ENCODE measurements around the gene VAT1L. TPM values are rescaled to one million over a fixed set of nuclear protein-coding genes. Genes with fewer than 3 reads are reported as not detected.

Gene VAT1L
- total RNA-seq, 2 donors from 2014 or later, result 0.53 to 4.1 TPM

DNA sequence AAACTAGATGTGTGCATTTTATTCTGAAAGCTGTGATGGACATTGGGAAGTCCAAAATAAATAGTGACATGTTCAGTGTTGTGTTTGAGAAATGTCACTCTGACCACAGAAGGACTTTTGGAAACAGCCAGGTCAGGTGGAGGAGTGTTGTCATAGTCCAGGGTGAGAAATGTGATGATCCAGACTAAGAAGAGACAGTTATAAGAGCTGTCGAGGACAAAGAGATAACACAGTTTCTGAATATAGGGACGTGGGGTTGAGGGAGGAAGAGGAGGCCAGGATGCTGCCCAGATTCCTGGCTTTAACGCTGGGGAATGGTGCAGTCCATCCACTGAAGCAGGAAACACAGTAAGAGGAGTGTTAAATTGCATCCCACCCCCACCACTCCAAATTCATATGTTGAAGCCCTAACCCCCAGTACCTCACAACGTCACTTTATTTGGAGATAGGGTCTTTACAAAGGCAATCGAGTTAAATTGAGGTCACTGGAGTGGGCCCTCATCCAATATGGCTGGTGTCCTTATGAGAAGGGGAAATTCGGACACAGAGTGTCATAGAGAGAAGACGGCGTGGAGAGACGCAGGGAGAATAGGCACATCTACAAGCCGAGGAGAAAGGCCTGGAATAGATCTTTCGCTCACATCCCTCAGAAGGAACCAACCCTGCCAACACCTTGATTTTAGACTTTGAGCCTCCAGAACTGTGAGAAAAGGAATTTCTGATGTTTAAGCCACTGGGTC lies 71.3 kb downstream of the VAT1L start:
- no peak overlapping the region for H3K27ac ChIP-seq (ENCODE audit: low read depth, low read length)
- Mint-ChIP-seq H3K27me3 (ENCODE audit: insufficient read depth) (no peaks in the 10 kb centered on the region), H3K4me1 (peaks cover 10% of the 10 kb centered on the region), H3K9me3 (no peaks in the 10 kb centered on the region), H3K36me3 (ENCODE audit: low read depth) (no peaks in the 10 kb centered on the region), H3K4me3 (no peak overlapping the region), H3K27ac (no peak overlapping the region)
- no peaks in the 10 kb centered on the region for H3K36me3 ChIP-seq (ENCODE audit: control insufficient read depth, insufficient read depth, low read length)
- 89 to 100% methylated on average over 7 to 11 of the region's 11 CpGs for WGBS, 2 experiments (ENCODE audit: insufficient coverage in 1 of 2, insufficient read length in 1 of 2)
- H3K9me3 ChIP-seq (ENCODE audit: control insufficient read depth, low read length), result no peaks in the 10 kb centered on the region
- DNase-seq, result no peak
- H3K4me1 ChIP-seq (ENCODE audit: control insufficient read depth, insufficient read depth, low read length), result no peaks in the 10 kb centered on the region
- H3K27me3 ChIP-seq (ENCODE audit: control insufficient read depth, insufficient read depth, low read length, poor library complexity, severe bottlenecking), result no peaks in the 10 kb centered on the region
- no peak overlapping the region for H3K4me3 ChIP-seq (ENCODE audit: low read length)
- TF ChIP-seq, protein P1, sequence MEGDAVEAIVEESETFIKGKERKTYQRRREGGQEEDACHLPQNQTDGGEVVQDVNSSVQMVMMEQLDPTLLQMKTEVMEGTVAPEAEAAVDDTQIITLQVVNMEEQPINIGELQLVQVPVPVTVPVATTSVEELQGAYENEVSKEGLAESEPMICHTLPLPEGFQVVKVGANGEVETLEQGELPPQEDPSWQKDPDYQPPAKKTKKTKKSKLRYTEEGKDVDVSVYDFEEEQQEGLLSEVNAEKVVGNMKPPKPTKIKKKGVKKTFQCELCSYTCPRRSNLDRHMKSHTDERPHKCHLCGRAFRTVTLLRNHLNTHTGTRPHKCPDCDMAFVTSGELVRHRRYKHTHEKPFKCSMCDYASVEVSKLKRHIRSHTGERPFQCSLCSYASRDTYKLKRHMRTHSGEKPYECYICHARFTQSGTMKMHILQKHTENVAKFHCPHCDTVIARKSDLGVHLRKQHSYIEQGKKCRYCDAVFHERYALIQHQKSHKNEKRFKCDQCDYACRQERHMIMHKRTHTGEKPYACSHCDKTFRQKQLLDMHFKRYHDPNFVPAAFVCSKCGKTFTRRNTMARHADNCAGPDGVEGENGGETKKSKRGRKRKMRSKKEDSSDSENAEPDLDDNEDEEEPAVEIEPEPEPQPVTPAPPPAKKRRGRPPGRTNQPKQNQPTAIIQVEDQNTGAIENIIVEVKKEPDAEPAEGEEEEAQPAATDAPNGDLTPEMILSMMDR (conservative IDR thresholded peaks at IDR 0.05), result no peak
- no peak overlapping the region for H3K9ac ChIP-seq (ENCODE audit: extremely low read depth, low read length, poor library complexity, severe bottlenecking)

GRCh38 chr16:77860953-77861352 lies 72.6 kb downstream of the VAT1L start:
- no peaks in the 10 kb centered on the region for H3K36me3 Mint-ChIP-seq (ENCODE audit: low read depth)
- no peak overlapping the region for H3K9ac ChIP-seq (ENCODE audit: extremely low read depth, low read length, poor library complexity, severe bottlenecking)
- H3K27ac Mint-ChIP-seq, result no peak overlapping the region
- no peaks in the 10 kb centered on the region for H3K9me3 Mint-ChIP-seq
- WGBS, 2 experiments (ENCODE audit: insufficient coverage in 1 of 2, insufficient read length in 1 of 2), result 94% methylated on average over 3 of the region's 3 CpGs
- H3K4me1 Mint-ChIP-seq, result peaks cover 10% of the 10 kb centered on the region
- no peaks in the 10 kb centered on the region for H3K27me3 ChIP-seq (ENCODE audit: control insufficient read depth, insufficient read depth, low read length, poor library complexity, severe bottlenecking)
- no peak overlapping the region for H3K27ac ChIP-seq (ENCODE audit: low read depth, low read length)
- H3K4me1 ChIP-seq (ENCODE audit: control insufficient read depth, insufficient read depth, low read length), result no peaks in the 10 kb centered on the region
- no peak overlapping the region for H3K4me3 Mint-ChIP-seq
- no peaks in the 10 kb centered on the region for H3K27me3 Mint-ChIP-seq (ENCODE audit: insufficient read depth)
- no peak overlapping the region for H3K4me3 ChIP-seq (ENCODE audit: low read length)
- TF ChIP-seq, protein P1 (conservative IDR thresholded peaks at IDR 0.05), result no peak
- DNase-seq, result no peak
- H3K9me3 ChIP-seq (ENCODE audit: control insufficient read depth, low read length), result no peaks in the 10 kb centered on the region
- no peaks in the 10 kb centered on the region for H3K36me3 ChIP-seq (ENCODE audit: control insufficient read depth, insufficient read depth, low read length)

- H3K4me3 Mint-ChIP-seq, result no peak overlapping the region
- H3K27me3 Mint-ChIP-seq (ENCODE audit: insufficient read depth), result no peaks in the 10 kb centered on the region
- TF ChIP-seq, protein P1 (conservative IDR thresholded peaks at IDR 0.05), result no peak
- no peaks in the 10 kb centered on the region for H3K36me3 ChIP-seq (ENCODE audit: control insufficient read depth, insufficient read depth, low read length)
- peaks cover 2% of the 10 kb centered on the region for H3K4me1 Mint-ChIP-seq
- no peak overlapping the region for H3K27ac ChIP-seq (ENCODE audit: low read depth, low read length)
- WGBS, 2 experiments (ENCODE audit: insufficient coverage in 1 of 2, insufficient read length in 1 of 2), result 92 to 94% methylated on average over 4 to 5 of the region's 5 CpGs
- H3K4me3 ChIP-seq (ENCODE audit: low read length), result no peak overlapping the region
- H3K9ac ChIP-seq (ENCODE audit: extremely low read depth, low read length, poor library complexity, severe bottlenecking), result no peak overlapping the region
- DNase-seq, result no peak
- no peaks in the 10 kb centered on the region for H3K9me3 Mint-ChIP-seq
- no peaks in the 10 kb centered on the region for H3K9me3 ChIP-seq (ENCODE audit: control insufficient read depth, low read length)
- H3K36me3 Mint-ChIP-seq (ENCODE audit: low read depth), result no peaks in the 10 kb centered on the region
- no peaks in the 10 kb centered on the region for H3K4me1 ChIP-seq (ENCODE audit: control insufficient read depth, insufficient read depth, low read length)
- H3K27ac Mint-ChIP-seq, result no peak overlapping the region
- H3K27me3 ChIP-seq (ENCODE audit: control insufficient read depth, insufficient read depth, low read length, poor library complexity, severe bottlenecking), result no peaks in the 10 kb centered on the region
Measured at GRCh38 chr16:77863250-77863649, 74.9 kb downstream of the VAT1L start.

All from endodermal cell (in vitro differentiated cells).